ENCODE data around the gene GDF3.
A peak's percentile ranks its signal among the peaks of the same experiment; 100 is the strongest.
"Not testable (repeated sequence)": the region's sequence is repeated elsewhere in the genome, so short reads cannot be mapped to it uniquely, and the experiment has no call there.

Gene GDF3

DNA sequence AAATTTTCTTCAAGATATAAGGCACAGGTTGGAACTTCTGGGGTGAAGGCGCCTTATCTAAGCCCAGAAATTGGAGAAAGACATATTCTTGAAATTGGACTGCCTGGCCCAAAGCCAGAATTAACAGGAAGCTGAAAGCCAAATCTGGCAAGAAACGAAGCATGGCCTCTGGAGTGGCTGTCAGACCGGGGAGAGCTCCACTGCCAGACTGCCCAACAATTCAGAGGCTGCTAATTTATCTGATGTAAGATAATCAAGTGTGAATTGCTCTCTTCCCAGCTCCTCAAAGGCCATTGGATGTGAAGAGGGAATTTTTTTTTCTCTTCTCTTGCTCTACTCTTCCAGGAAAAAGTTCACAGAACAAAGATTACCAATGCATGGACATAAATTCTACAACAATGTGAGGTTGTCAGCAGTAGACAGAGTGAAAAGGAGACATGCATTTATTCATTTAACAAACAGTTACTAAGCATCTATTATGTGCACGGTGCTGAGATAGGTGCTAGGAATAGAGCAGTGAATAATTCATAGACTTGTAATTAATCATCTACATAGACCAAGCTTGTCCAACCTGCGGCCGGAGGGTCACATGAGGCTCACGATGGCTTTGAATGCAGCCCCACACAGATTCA lies at the start of gene GDF3:
Gene GDF3 (minus strand): TSS at position 210 of the 632 bp plus-strand sequence. CDS start 47 bp downstream, at position 163.
- TF ChIP-seq, protein P1, sequence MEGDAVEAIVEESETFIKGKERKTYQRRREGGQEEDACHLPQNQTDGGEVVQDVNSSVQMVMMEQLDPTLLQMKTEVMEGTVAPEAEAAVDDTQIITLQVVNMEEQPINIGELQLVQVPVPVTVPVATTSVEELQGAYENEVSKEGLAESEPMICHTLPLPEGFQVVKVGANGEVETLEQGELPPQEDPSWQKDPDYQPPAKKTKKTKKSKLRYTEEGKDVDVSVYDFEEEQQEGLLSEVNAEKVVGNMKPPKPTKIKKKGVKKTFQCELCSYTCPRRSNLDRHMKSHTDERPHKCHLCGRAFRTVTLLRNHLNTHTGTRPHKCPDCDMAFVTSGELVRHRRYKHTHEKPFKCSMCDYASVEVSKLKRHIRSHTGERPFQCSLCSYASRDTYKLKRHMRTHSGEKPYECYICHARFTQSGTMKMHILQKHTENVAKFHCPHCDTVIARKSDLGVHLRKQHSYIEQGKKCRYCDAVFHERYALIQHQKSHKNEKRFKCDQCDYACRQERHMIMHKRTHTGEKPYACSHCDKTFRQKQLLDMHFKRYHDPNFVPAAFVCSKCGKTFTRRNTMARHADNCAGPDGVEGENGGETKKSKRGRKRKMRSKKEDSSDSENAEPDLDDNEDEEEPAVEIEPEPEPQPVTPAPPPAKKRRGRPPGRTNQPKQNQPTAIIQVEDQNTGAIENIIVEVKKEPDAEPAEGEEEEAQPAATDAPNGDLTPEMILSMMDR (IDR thresholded peaks at IDR 0.05), result no peak
- H3K4me3 Mint-ChIP-seq, result no peak within 1 kb of the TSS
- peaks cover 13% of the 10 kb centered on the region for H3K4me1 Mint-ChIP-seq
- H3K36me3 Mint-ChIP-seq (ENCODE audit: low read depth), result no peaks in the 10 kb centered on the region
- no peaks in the 10 kb centered on the region for H3K9me3 Mint-ChIP-seq
- H3K27me3 Mint-ChIP-seq (ENCODE audit: low read depth, poor library complexity), result peaks cover 5% of the 10 kb centered on the region
- DNase-seq, result no peak
- H3K27ac Mint-ChIP-seq, result no peak within 1 kb of the TSS

DNA sequence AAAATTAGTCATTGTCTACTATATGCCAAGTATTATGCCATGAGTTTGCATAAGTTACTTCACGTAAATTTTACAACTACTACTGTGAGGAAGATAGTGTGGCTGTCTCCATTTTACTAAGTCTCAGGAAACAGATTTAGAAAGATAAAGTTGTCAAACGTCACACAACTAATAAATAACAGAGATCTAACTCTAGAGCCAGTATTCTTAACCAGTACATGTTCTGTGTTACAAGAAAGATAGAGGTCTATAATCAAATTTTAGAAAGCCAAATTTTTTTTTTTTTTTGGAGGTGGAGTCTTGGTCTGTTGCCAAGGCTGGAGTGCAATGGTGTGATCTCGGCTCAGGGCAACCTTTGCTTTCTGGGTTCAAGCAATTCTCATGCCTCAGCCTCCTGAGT lies 37.4 kb upstream of the GDF3 start:
- Mint-ChIP-seq H3K9me3 (peaks cover 8% of the 10 kb centered on the region), H3K4me3 (no peak overlapping the region), H3K36me3 (ENCODE audit: low read depth) (no peaks in the 10 kb centered on the region), H3K4me1 (peaks cover 24% of the 10 kb centered on the region), H3K27me3 (ENCODE audit: low read depth, poor library complexity) (peaks cover 3% of the 10 kb centered on the region), H3K27ac (no peak overlapping the region)
- TF ChIP-seq, protein P1 (IDR thresholded peaks at IDR 0.05), result no peak
- DNase-seq, result no peak

DNA sequence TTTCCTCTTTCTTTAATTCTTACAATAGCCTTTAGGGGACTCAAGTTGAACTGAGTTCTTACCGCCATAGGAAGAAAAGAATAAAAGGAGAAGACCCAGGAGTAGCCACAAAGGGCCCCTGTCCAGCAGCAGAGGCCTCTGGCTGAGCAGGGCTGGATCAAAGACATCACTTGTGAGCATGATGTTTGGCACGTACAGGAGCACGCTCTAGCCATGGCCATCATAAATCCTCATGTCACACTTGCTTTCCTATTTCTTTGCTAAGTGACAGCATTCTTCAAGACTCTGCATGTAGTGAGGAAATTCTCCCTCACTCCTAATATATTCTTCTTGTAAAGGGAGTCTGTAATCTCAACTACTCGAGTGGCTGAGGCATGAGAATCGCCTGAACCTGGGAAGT lies 35.9 kb upstream of the GDF3 start:
- H3K9me3 Mint-ChIP-seq, result peaks cover 19% of the 10 kb centered on the region
- H3K27me3 Mint-ChIP-seq (ENCODE audit: low read depth, poor library complexity), result no peaks in the 10 kb centered on the region
- no peaks in the 10 kb centered on the region for H3K36me3 Mint-ChIP-seq (ENCODE audit: low read depth)
- peak; percentile 38 for DNase-seq
- TF ChIP-seq, protein P1 (IDR thresholded peaks at IDR 0.05), result no peak
- peak overlapping the region; percentile 60 for H3K27ac Mint-ChIP-seq
- H3K4me3 Mint-ChIP-seq, result no peak overlapping the region
- H3K4me1 Mint-ChIP-seq, result peaks cover 24% of the 10 kb centered on the region

DNA sequence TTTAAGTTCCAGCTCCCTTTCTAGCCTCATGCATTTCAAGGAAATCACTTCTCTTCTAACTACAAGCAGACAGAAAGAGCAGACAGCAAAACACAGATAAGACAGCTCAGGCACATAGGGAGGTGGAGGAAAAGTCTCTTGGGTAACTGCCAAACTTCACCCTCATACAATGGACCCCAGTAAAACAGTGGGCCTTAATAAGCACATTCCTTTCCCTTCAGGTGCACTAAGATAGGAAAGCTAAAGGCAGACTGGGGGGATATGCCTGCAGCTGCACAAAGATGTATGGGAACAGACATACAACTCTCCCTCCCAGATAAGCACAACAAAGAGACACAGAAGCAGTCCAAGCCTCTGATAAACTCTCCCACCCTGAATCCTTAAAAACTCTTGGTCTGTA lies 35.4 kb upstream of the GDF3 start:
- Mint-ChIP-seq H3K9me3 (peaks cover 18% of the 10 kb centered on the region), H3K4me1 (peaks cover 24% of the 10 kb centered on the region), H3K27ac (peak overlapping the region; percentile 60), H3K4me3 (peak overlapping the region; percentile 14)
- H3K36me3 Mint-ChIP-seq (ENCODE audit: low read depth); H3K27me3 Mint-ChIP-seq (ENCODE audit: low read depth, poor library complexity); DNase-seq: not testable (repeated sequence)

DNA sequence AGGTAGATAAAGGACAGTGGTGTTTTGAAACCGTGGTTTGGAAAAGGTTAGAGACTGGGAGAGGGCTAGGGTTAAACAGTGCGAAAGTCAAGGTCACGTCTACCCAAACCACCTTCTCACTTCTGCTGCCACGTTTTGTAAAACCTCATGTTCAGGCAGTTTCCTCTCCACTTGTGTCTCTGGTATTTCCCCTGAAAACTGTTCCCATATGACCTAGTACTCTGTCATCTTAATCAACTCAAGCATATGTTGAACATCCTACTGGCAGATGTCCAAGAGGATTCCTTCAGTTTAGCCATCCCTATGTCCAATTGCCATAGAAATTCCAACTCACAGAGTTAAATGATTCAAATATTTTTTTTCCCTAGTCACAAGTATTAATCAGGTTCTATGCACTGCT lies 34.2 kb upstream of the GDF3 start:
- H3K36me3 Mint-ChIP-seq (ENCODE audit: low read depth), result peaks cover 4% of the 10 kb centered on the region

DNA sequence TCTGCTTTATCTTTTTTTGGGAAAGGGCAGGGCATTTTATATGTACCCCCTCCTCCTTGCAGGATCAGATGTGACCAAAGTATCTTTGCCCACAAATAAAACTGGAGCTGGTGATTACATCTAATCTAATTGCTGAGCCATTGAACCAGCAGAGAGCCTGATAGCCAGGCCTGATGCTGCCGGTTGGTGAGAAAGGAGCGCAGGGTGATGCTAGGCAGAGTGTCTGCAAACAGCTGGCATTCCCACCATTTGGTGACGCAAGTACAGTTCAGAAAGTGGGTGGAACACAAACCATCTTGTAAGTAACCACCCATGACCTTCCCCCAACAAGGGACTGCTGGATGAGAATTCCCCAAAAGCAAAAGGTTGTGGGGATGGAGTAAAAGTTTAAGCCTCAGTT lies 28.4 kb upstream of the GDF3 start:
- Mint-ChIP-seq H3K36me3 (ENCODE audit: low read depth) (peaks cover 4% of the 10 kb centered on the region), H3K4me1 (no peaks in the 10 kb centered on the region), H3K9me3 (peaks cover 23% of the 10 kb centered on the region)

More for the DNA sequence above, 34.2 kb upstream of the GDF3 start:
- TF ChIP-seq, protein P1 (IDR thresholded peaks at IDR 0.05), result no peak
- Mint-ChIP-seq H3K27ac (no peak overlapping the region), H3K4me3 (no peak overlapping the region), H3K9me3 (peaks cover 23% of the 10 kb centered on the region), H3K27me3 (ENCODE audit: low read depth, poor library complexity) (no peaks in the 10 kb centered on the region), H3K4me1 (peaks cover 24% of the 10 kb centered on the region)
- no peak for DNase-seq

More for the DNA sequence above, 28.4 kb upstream of the GDF3 start:
- no peak overlapping the region for H3K4me3 Mint-ChIP-seq
- no peaks in the 10 kb centered on the region for H3K27me3 Mint-ChIP-seq (ENCODE audit: low read depth, poor library complexity)
- H3K27ac Mint-ChIP-seq, result no peak overlapping the region
- TF ChIP-seq, protein P1 (IDR thresholded peaks at IDR 0.05), result no peak
- DNase-seq, result no peak
